ENCODE results near the gene DEFB127. TPM values are rescaled to one million over a fixed set of nuclear protein-coding genes. Genes with fewer than 3 reads are reported as not detected.

Gene DEFB127
- total and polyA plus RNA-seq, 2 of the 4 experiments (the other 2 are of a cell fraction), result not detected

DNA sequence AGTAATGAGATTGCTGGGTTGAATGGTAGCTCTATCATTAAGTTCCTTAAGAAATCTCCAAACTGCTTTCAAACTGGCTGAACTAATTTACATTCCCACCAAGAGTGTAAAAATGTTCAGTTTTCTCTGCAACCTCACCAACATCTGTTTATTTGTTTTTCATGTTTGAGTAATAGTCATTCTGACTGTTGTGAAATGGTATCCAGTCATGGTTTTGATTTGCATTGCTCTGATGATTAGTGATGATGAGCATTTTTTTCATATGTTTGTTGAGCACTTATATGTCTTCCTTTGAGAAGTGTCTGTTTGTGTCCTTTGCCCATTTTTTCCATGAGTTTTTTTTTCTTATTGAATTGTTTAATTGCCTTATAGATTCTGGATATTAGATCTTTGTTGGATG, 44.9 kb upstream of the DEFB127 start:
- intact Hi-C loops (cut with micrococcal nuclease) (no loop called here), in situ Hi-C loops (cut with MboI; ENCODE audit: low sequenced_read_pairs) (no loop called here), dilution Hi-C loops (cut with HindIII; ENCODE audit: low sequenced_read_pairs, unreplicated experiment) (no loop called here)
- Histone ChIP-seq H3K14ac (replicated peaks; ENCODE audit: low read depth, low read length) (no peak overlapping the region), H3K27ac (ENCODE audit: insufficient read depth, low read length) (no peak overlapping the region), H2BK15ac (ENCODE audit: low read depth, low read length) (no peak overlapping the region), H3K56ac (ENCODE audit: extremely low read depth, insufficient read depth, low read length) (no peak overlapping the region), H2BK5ac (ENCODE audit: low read depth, low read length, poor library complexity, severe bottlenecking) (no peak overlapping the region), H4K20me1 (ENCODE audit: insufficient read depth, low read length) (no peaks in the 10 kb centered on the region), H3K9me3 (ENCODE audit: control insufficient read depth, insufficient read depth, low read length) (no peaks in the 10 kb centered on the region), H2BK20ac (ENCODE audit: low read depth, low read length) (no peak overlapping the region), H3K9ac (ENCODE audit: low read depth, low read length) (no peak overlapping the region), H3K4me2 (ENCODE audit: low read depth, low read length) (no peak overlapping the region), H3K4me3 (ENCODE audit: insufficient read depth, low read depth, low read length) (no peak overlapping the region), H3K4ac (ENCODE audit: low read depth, low read length) (no peak overlapping the region), H2AFZ (replicated peaks; ENCODE audit: low read length, poor library complexity) (no peak overlapping the region), H2AK5ac (ENCODE audit: low read depth, low read length) (no peak overlapping the region), H3K27me3 (ENCODE audit: control insufficient read depth, insufficient read depth, low read length) (no peaks in the 10 kb centered on the region), H4K8ac (ENCODE audit: low read depth in 2 of 2, low read length in 2 of 2) (no peak overlapping the region), H2AK9ac (replicated peaks; ENCODE audit: low read depth, low read length, poor library complexity) (no peak overlapping the region), H3K36me3 (ENCODE audit: control insufficient read depth, insufficient read depth, low read length) (no peaks in the 10 kb centered on the region), H2BK120ac (ENCODE audit: low read depth, low read length) (no peak overlapping the region), H3K4me1 (ENCODE audit: control insufficient read depth, insufficient read depth, low read length) (no peaks in the 10 kb centered on the region), H3K79me1 (ENCODE audit: low read depth in 1 of 2, low read length in 2 of 2) (no peaks in the 10 kb centered on the region), H4K5ac (ENCODE audit: low read depth, low read length) (no peak overlapping the region), H3K18ac (ENCODE audit: low read depth, low read length) (no peak overlapping the region), H4K91ac (ENCODE audit: insufficient read depth, low read depth, low read length) (no peak overlapping the region), H3K9me1 (ENCODE audit: insufficient read depth, low read length) (no peaks in the 10 kb centered on the region), H3K23ac (ENCODE audit: low read depth, low read length) (no peak overlapping the region)
- TF ChIP-seq, protein P1, sequence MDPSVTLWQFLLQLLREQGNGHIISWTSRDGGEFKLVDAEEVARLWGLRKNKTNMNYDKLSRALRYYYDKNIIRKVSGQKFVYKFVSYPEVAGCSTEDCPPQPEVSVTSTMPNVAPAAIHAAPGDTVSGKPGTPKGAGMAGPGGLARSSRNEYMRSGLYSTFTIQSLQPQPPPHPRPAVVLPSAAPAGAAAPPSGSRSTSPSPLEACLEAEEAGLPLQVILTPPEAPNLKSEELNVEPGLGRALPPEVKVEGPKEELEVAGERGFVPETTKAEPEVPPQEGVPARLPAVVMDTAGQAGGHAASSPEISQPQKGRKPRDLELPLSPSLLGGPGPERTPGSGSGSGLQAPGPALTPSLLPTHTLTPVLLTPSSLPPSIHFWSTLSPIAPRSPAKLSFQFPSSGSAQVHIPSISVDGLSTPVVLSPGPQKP (IDR thresholded peaks at IDR 0.05; ENCODE audit: borderline replicate concordance, low read depth, low read length), result no peak
- TF ChIP-seq, protein P2, sequence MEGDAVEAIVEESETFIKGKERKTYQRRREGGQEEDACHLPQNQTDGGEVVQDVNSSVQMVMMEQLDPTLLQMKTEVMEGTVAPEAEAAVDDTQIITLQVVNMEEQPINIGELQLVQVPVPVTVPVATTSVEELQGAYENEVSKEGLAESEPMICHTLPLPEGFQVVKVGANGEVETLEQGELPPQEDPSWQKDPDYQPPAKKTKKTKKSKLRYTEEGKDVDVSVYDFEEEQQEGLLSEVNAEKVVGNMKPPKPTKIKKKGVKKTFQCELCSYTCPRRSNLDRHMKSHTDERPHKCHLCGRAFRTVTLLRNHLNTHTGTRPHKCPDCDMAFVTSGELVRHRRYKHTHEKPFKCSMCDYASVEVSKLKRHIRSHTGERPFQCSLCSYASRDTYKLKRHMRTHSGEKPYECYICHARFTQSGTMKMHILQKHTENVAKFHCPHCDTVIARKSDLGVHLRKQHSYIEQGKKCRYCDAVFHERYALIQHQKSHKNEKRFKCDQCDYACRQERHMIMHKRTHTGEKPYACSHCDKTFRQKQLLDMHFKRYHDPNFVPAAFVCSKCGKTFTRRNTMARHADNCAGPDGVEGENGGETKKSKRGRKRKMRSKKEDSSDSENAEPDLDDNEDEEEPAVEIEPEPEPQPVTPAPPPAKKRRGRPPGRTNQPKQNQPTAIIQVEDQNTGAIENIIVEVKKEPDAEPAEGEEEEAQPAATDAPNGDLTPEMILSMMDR (conservative IDR thresholded peaks at IDR 0.05; ENCODE audit: low read depth, low read length), result no peak
- TF ChIP-seq POLR2A (IDR thresholded peaks at IDR 0.05; ENCODE audit: low read depth, low read length), result no peak
- ChIA-PET CTCF (no interaction called here), POLR2A (ENCODE audit: unreplicated experiment) (no interaction called here)
- DNase-seq, result no peak
- ATAC-seq (ENCODE audit: low read depth), result no peak
- BruUV-seq (replicated peaks), result no TSS peak
